Activated T-helper 1 cell treated with anti-CD3 and anti-CD28 coated beads, Interleukin-12 subunit alpha, Interleukin-12 subunit beta, Interleukin-2, Interleukin-4 antibody, amounts not matched to agents 30 ng/mL and 10 ng/mL and 1 ng/mL, durations not matched to agents 14 hours and 24 hours and 36 hours (primary cell): ENCODE results near the gene SEPSECS. TPM values are rescaled to one million over a fixed set of nuclear protein-coding genes. Genes with fewer than 3 reads are reported as not detected.

Experiments used
- DNase-seq: peaks from one replicate; pipeline ENCODE4 v3.0.0; 2021; ENCODE audit warnings: low spot score
- H3K27ac Mint-ChIP-seq: one replicate; pipeline ENCODE4 v1.8.0; 2021; ENCODE audit warnings: mild to moderate bottlenecking, mixed read lengths
- H3K27me3 Mint-ChIP-seq: one replicate; pipeline ENCODE4 v1.8.0; 2022; ENCODE audit warnings: mild to moderate bottlenecking, moderate library complexity, mixed read lengths; ENCODE audit not compliant: insufficient read depth
- H3K36me3 Mint-ChIP-seq: one replicate; pipeline ENCODE4 v1.8.0; 2021; ENCODE audit warnings: low read depth, mixed read lengths
- H3K4me1 Mint-ChIP-seq: one replicate; pipeline ENCODE4 v1.8.0; 2021; ENCODE audit warnings: low read depth, mixed read lengths
- H3K4me3 Mint-ChIP-seq: one replicate; pipeline ENCODE4 v1.8.0; 2021; ENCODE audit warnings: mild to moderate bottlenecking, moderate library complexity, mixed read lengths
- H3K9me3 Mint-ChIP-seq: one replicate; pipeline ENCODE4 v1.8.0; 2021; ENCODE audit warnings: mixed read lengths
- intact Hi-C: fragments of 100-400 bp; cut with micrococcal nuclease; formaldehyde crosslinking; loops from one replicate; pipeline ENCODE4 v1.15.1; 2024
- total RNA-seq: library from RNA; stranded (reverse); gene quantifications from 2 replicates; pipeline ENCODE4 v1.2.3, GENCODE V29; 2022

SEPSECS gene
- total RNA-seq, 1 donor from 2014 or later = 13.4 TPM

- Mint-ChIP-seq H3K27ac (no peak overlapping the region), H3K36me3 (no peaks in the 10 kb centered on the region), H3K4me3 (no peak overlapping the region), H3K4me1 (no peaks in the 10 kb centered on the region), H3K27me3 (no peaks in the 10 kb centered on the region), H3K9me3 (no peaks in the 10 kb centered on the region)
- intact Hi-C loops = no loop called here
- DNase-seq = no peak
Measured at GRCh38 chr4:25113915-25114904, 46.0 kb downstream of the SEPSECS start.

- Mint-ChIP-seq H3K27me3 (no peaks in the 10 kb centered on the region), H3K36me3 (no peaks in the 10 kb centered on the region), H3K27ac (no peak overlapping the region), H3K9me3 (no peaks in the 10 kb centered on the region), H3K4me1 (no peaks in the 10 kb centered on the region), H3K4me3 (no peak overlapping the region)
- intact Hi-C loops = no loop called here
- DNase-seq = no peak
Measured at GRCh38 chr4:25112995-25113380, 47.3 kb downstream of the SEPSECS start.

- no peaks in the 10 kb centered on the region for H3K36me3 Mint-ChIP-seq
- H3K4me3 Mint-ChIP-seq = no peak overlapping the region
- DNase-seq = no peak
- no peaks in the 10 kb centered on the region for H3K4me1 Mint-ChIP-seq
- no peak overlapping the region for H3K27ac Mint-ChIP-seq
- no peaks in the 10 kb centered on the region for H3K9me3 Mint-ChIP-seq
- H3K27me3 Mint-ChIP-seq = no peaks in the 10 kb centered on the region
- intact Hi-C loops = no loop called here
Measured at GRCh38 chr4:25112366-25112994, 47.8 kb downstream of the SEPSECS start.

- no peak for DNase-seq
- no peaks in the 10 kb centered on the region for H3K4me1 Mint-ChIP-seq
- H3K36me3 Mint-ChIP-seq = no peaks in the 10 kb centered on the region
- intact Hi-C loops = no loop called here
- no peak overlapping the region for H3K4me3 Mint-ChIP-seq
- no peaks in the 10 kb centered on the region for H3K27me3 Mint-ChIP-seq
- H3K9me3 Mint-ChIP-seq = no peaks in the 10 kb centered on the region
- no peak overlapping the region for H3K27ac Mint-ChIP-seq
Measured at GRCh38 chr4:25111648-25112196, 48.5 kb downstream of the SEPSECS start.

GRCh38 chr4:25110527-25111329 lies 49.5 kb downstream of the SEPSECS start:
- Mint-ChIP-seq H3K27me3 (peaks cover 2% of the 10 kb centered on the region), H3K36me3 (no peaks in the 10 kb centered on the region), H3K4me3 (no peak overlapping the region), H3K9me3 (no peaks in the 10 kb centered on the region), H3K4me1 (no peaks in the 10 kb centered on the region), H3K27ac (no peak overlapping the region)
- intact Hi-C loops = no loop called here
- DNase-seq = no peak

- Mint-ChIP-seq H3K27me3 (peaks cover 2% of the 10 kb centered on the region), H3K4me3 (no peak overlapping the region), H3K4me1 (no peaks in the 10 kb centered on the region), H3K27ac (no peak overlapping the region), H3K9me3 (no peaks in the 10 kb centered on the region), H3K36me3 (no peaks in the 10 kb centered on the region)
- intact Hi-C loops = no loop called here
- DNase-seq = no peak
Measured at GRCh38 chr4:25109511-25109910, 50.7 kb downstream of the SEPSECS start.

GRCh38 chr4:25108556-25108955 lies 51.7 kb downstream of the SEPSECS start:
- H3K4me3 Mint-ChIP-seq = no peak overlapping the region
- H3K4me1 Mint-ChIP-seq = no peaks in the 10 kb centered on the region
- no peak for DNase-seq
- no peaks in the 10 kb centered on the region for H3K36me3 Mint-ChIP-seq
- H3K27me3 Mint-ChIP-seq = peaks cover 2% of the 10 kb centered on the region
- intact Hi-C loops = no loop called here
- H3K9me3 Mint-ChIP-seq = no peaks in the 10 kb centered on the region
- no peak overlapping the region for H3K27ac Mint-ChIP-seq

- H3K4me3 Mint-ChIP-seq = no peak overlapping the region
- no peaks in the 10 kb centered on the region for H3K36me3 Mint-ChIP-seq
- H3K9me3 Mint-ChIP-seq = no peaks in the 10 kb centered on the region
- H3K4me1 Mint-ChIP-seq = no peaks in the 10 kb centered on the region
- H3K27ac Mint-ChIP-seq = no peak overlapping the region
- intact Hi-C loops = no loop called here
- no peak for DNase-seq
- peaks cover 4% of the 10 kb centered on the region for H3K27me3 Mint-ChIP-seq
Measured at GRCh38 chr4:25107827-25108516, 52.3 kb downstream of the SEPSECS start.

- intact Hi-C loops = no loop called here
- Mint-ChIP-seq H3K9me3 (peaks cover 8% of the 10 kb centered on the region), H3K36me3 (no peaks in the 10 kb centered on the region), H3K27ac (no peak overlapping the region), H3K4me3 (no peak overlapping the region), H3K27me3 (peaks cover 4% of the 10 kb centered on the region), H3K4me1 (peaks cover under 1% of the 10 kb centered on the region)
- no peak for DNase-seq
Measured at GRCh38 chr4:25106363-25107151, 53.7 kb downstream of the SEPSECS start.

GRCh38 chr4:25104591-25104990 lies 55.7 kb downstream of the SEPSECS start:
- H3K27me3 Mint-ChIP-seq = peaks cover 4% of the 10 kb centered on the region
- H3K9me3 Mint-ChIP-seq = peaks cover 16% of the 10 kb centered on the region
- peaks cover 6% of the 10 kb centered on the region for H3K4me1 Mint-ChIP-seq
- intact Hi-C loops = no loop called here
- H3K27ac Mint-ChIP-seq = no peak overlapping the region
- no peaks in the 10 kb centered on the region for H3K36me3 Mint-ChIP-seq
- no peak for DNase-seq
- H3K4me3 Mint-ChIP-seq = no peak overlapping the region

GRCh38 chr4:25103418-25103817 lies 56.8 kb downstream of the SEPSECS start:
- Mint-ChIP-seq H3K4me1 (peaks cover 6% of the 10 kb centered on the region), H3K27me3 (peaks cover 4% of the 10 kb centered on the region), H3K27ac (no peak overlapping the region), H3K9me3 (peaks cover 16% of the 10 kb centered on the region), H3K4me3 (no peak overlapping the region), H3K36me3 (no peaks in the 10 kb centered on the region)
- DNase-seq = no peak
- intact Hi-C loops = no loop called here

GRCh38 chr4:25101836-25102235 lies 58.4 kb downstream of the SEPSECS start:
- intact Hi-C loops = no loop called here
- Mint-ChIP-seq H3K27me3 (peaks cover 4% of the 10 kb centered on the region), H3K36me3 (no peaks in the 10 kb centered on the region), H3K27ac (no peak overlapping the region), H3K4me1 (peaks cover 6% of the 10 kb centered on the region), H3K4me3 (no peak overlapping the region), H3K9me3 (peaks cover 16% of the 10 kb centered on the region)
- DNase-seq = no peak
